K562 (cell line): ENCODE measurements around the gene GLDN. TPM values are rescaled to one million over a fixed set of nuclear protein-coding genes. Genes with fewer than 3 reads are reported as not detected.

Experiments
- ADNP ChIP-seq: fragments of 200-800 bp; sonication (Bioruptor generic); IDR thresholded peaks from 2 replicates; pipeline ENCODE4 v1.6.1; 2016; ENCODE audit warnings: missing genetic modification characterization, missing compliant biosample characterization
- FIP1L1 ChIP-seq: fragments of 200-400 bp; formaldehyde crosslinking; IDR thresholded peaks from 2 replicates; pipeline ENCODE4 v1.6.1; 2018; ENCODE audit warnings: mild to moderate bottlenecking, low read depth, low read length; ENCODE audit not compliant: poor library complexity, severe bottlenecking
- GABPA ChIP-seq: fragments of 200-800 bp; sonication (Bioruptor generic); conservative IDR thresholded peaks from 2 replicates; pipeline ENCODE4 v1.6.1; 2016; ENCODE audit warnings: low read depth, missing genetic modification characterization, missing compliant biosample characterization
- KAT7 ChIP-seq: sonication (generic); formaldehyde crosslinking; IDR thresholded peaks from 2 replicates; pipeline ENCODE4 v1.8.0; 2022; ENCODE audit warnings: missing genetic modification reagents, mild to moderate bottlenecking, borderline replicate concordance
- NONO ChIP-seq, 2 experiments: fragments of 200-400 bp in 1 of 2; fragments of 450-650 bp in 1 of 2; formaldehyde crosslinking in 1 of 2; IDR thresholded peaks; 2 replicates each; pipeline ENCODE4 v1.6.1; 2017; ENCODE audit warnings: low read depth in 2 of 2, mild to moderate bottlenecking in 2 of 2, moderate library complexity in 2 of 2, low read length in 1 of 2
- ZNF398 ChIP-seq: fragments of 250-450 bp; sonication (Bioruptor Pico); IDR thresholded peaks from 2 replicates; pipeline ENCODE4 v1.8.0; 2021; ENCODE audit warnings: moderate library complexity, mild to moderate bottlenecking, inconsistent platforms
- ZNF592 ChIP-seq: fragments of 450-650 bp; IDR thresholded peaks from 2 replicates; pipeline ENCODE4 v1.6.1; 2017; ENCODE audit warnings: antibody characterized with exemption, mild to moderate bottlenecking
- polyA plus RNA-seq, 8 experiments: library from polyadenylated mRNA; depleted of rRNA in 4 of 8; stranded (reverse) in 5 of 8; unstranded in 3 of 8; fragments of >200 nt; fragmentation: Nextera tagmentation in 2 of 8; fragmentation: Illumina TruSeq in 1 of 8; extraction: Ambion mirVana in 2 of 8; extraction: Trizol in 1 of 8; gene quantifications; 2 replicates each; pipeline versions ENCODE4 v1.2.1 to v1.2.3, GENCODE V29; 2011 to 2014; ENCODE audit warnings: inconsistent platforms in 1 of 8, missing spikeins in 1 of 8
- total RNA-seq, 7 experiments: library from RNA; depleted of rRNA in 6 of 7; stranded (reverse); fragments of >200 nt in 6 of 7; fragmentation: Illumina TruSeq in 2 of 7; extraction: Trizol in 2 of 7; gene quantifications; 2 replicates each; pipeline versions ENCODE4 v1.2.1 to v1.2.3, GENCODE V29; 2011 to 2021; ENCODE audit warnings: low replicate concordance in 1 of 7

Gene GLDN
- total and polyA plus RNA-seq, 9 of the 15 experiments (the other 6 are each of a cell fraction or from before 2014, with no cell fraction given), result 0.05 to 0.33 (median 0.18) TPM

GRCh38 chr15:51377038-51377786 lies 35.8 kb downstream of the GLDN start (continued):
- TF ChIP-seq KAT7 (no peak), GABPA (tag) (no peak), ZNF592 (no peak), NONO (IDR thresholded peaks at IDR 0.05; ENCODE audit: low read depth in 2 of 2, low read length in 1 of 2) (no peak), ADNP (no peak), ZNF398 (no peak), FIP1L1 (no peak)
